ENCODE data around the gene NOVA2. TPM values are rescaled to one million over a fixed set of nuclear protein-coding genes. Genes with fewer than 3 reads are reported as not detected.

The NOVA2 gene
- total RNA-seq, 1 experiment from 2014 or later: 11.3 TPM

GRCh38 chr19:45934551-45935230, 39.0 kb downstream of the NOVA2 start (continued):
- TF ChIP-seq AFF4 (CRISPR knock-in tag; IDR thresholded peaks at IDR 0.05; ENCODE audit: borderline replicate concordance) (no peak), SMAD4 (CRISPR knock-in tag; IDR thresholded peaks at IDR 0.05) (no peak), FOXP1 (CRISPR knock-in tag; IDR thresholded peaks at IDR 0.05; ENCODE audit: borderline replicate concordance) (no peak), ZNF671 (CRISPR knock-in tag; IDR thresholded peaks at IDR 0.05) (no peak), ETV6 (CRISPR knock-in tag; IDR thresholded peaks at IDR 0.05) (no peak), ZNF425 (CRISPR knock-in tag; conservative IDR thresholded peaks at IDR 0.05) (no peak), CDX4 (CRISPR knock-in tag; IDR thresholded peaks at IDR 0.05; ENCODE audit: borderline replicate concordance) (no peak), ZBTB43 (CRISPR knock-in tag; IDR thresholded peaks at IDR 0.05) (no peak)

- Mint-ChIP-seq H3K9me3 (no peaks in the 10 kb centered on the region), H3K4me3 (no peak overlapping the region), H3K27me3 (ENCODE audit: low read depth) (peaks cover 81% of the 10 kb centered on the region), H3K36me3 (no peaks in the 10 kb centered on the region), H3K27ac (no peak overlapping the region), H3K4me1 (peaks cover 18% of the 10 kb centered on the region; the same call in 1 of the 2 replicates)
- ChIA-PET POLR2A (interaction anchor here (0.6 kb wide), 1 partner anchor 15 kb away, joined by 3 read pairs; no protein-coding TSS in a partner anchor), CTCF (interaction anchor here (1.1 kb wide), 1 partner anchor 33 kb away, joined by 3 read pairs; no protein-coding TSS in a partner anchor)
- DNase-seq (ENCODE audit: low spot score): no peak
- no peak for ATAC-seq
- TF ChIP-seq ZSCAN18 (CRISPR knock-in tag; IDR thresholded peaks at IDR 0.05): no peak
- TF ChIP-seq MAX (CRISPR knock-in tag; IDR thresholded peaks at IDR 0.05): no peak
Measured at GRCh38 chr19:45933759-45934158, 39.9 kb downstream of the NOVA2 start.

- peaks cover 83% of the 10 kb centered on the region for H3K27me3 Mint-ChIP-seq (ENCODE audit: low read depth)
- CTCF ChIA-PET: interaction anchor here (0.8 to 2.6 kb wide), 6 partner anchors 9 to 146 kb away, joined by 3 to 9 read pairs (median 4); partner anchors contain the start of gene NOVA2
- DNase-seq (ENCODE audit: low spot score): no peak
- H3K9me3 Mint-ChIP-seq: no peaks in the 10 kb centered on the region
- H3K36me3 Mint-ChIP-seq: no peaks in the 10 kb centered on the region
- H3K4me1 Mint-ChIP-seq: peaks cover 21% of the 10 kb centered on the region
- TF ChIP-seq ELF4 (CRISPR knock-in tag; IDR thresholded peaks at IDR 0.05; ENCODE audit: low read depth): no peak
- no peak for TF ChIP-seq ESRRA (CRISPR knock-in tag; IDR thresholded peaks at IDR 0.05; ENCODE audit: borderline replicate concordance)
- no peak for TF ChIP-seq ETV6 (CRISPR knock-in tag; IDR thresholded peaks at IDR 0.05)
- no peak for TF ChIP-seq NR1H2 (CRISPR knock-in tag; IDR thresholded peaks at IDR 0.05)
- TF ChIP-seq SOX15 (CRISPR knock-in tag; IDR thresholded peaks at IDR 0.05): no peak
- no peak for TF ChIP-seq FOXP1 (CRISPR knock-in tag; IDR thresholded peaks at IDR 0.05; ENCODE audit: borderline replicate concordance)
- TF ChIP-seq MLX (CRISPR knock-in tag; IDR thresholded peaks at IDR 0.05): no peak
- no peak overlapping the region for H3K4me3 Mint-ChIP-seq
- POLR2A ChIA-PET: interaction anchor here (0.9 kb wide), 1 partner anchor 86 kb away, joined by 3 read pairs; no protein-coding TSS in a partner anchor
- no peak overlapping the region for H3K27ac Mint-ChIP-seq
- ATAC-seq: no peak
Measured at GRCh38 chr19:45931055-45931454, 42.6 kb downstream of the NOVA2 start.
